CD4-positive, alpha-beta T cell (primary cell): Measurements from ENCODE around the gene SULT1C2. TPM values are rescaled to one million over a fixed set of nuclear protein-coding genes. Genes with fewer than 3 reads are reported as not detected.

Source experiments
- ATAC-seq: fragments of 200-7000 bp; cut with Tn5 transposase; one replicate; pipeline ENCODE4 v1.10.0; 2022; ENCODE audit warnings: mild to moderate bottlenecking; ENCODE audit not compliant: poor library complexity
- CTCF ChIA-PET: fragments of 350-600 bp; sonication (Branson Sonifier 250); formaldehyde crosslinking; loops from one replicate; lab custom pipeline; 2021; ENCODE audit warnings: antibody characterized with exemption, inconsistent platforms; lab: Charles Lee
- POLR2A ChIA-PET: fragments of 350-600 bp; sonication (Branson Sonifier 250); formaldehyde crosslinking; loops from one replicate; lab custom pipeline; 2021; ENCODE audit warnings: antibody characterized with exemption, inconsistent platforms; lab: Charles Lee
- DNase-seq, 14 experiments: peaks; one replicate each; pipeline ENCODE4 v3.0.0-alpha.2; 2013 to 2020; ENCODE audit warnings: mixed read lengths in 2 of 14
- H3K27ac ChIP-seq, 2 donors: one replicate each; pipeline versions ENCODE4 v1.5.1 to v1.7.0; 2013; ENCODE audit warnings: low read length in 2 of 2, low read depth in 1 of 2, mild to moderate bottlenecking in 1 of 2
- H3K27me3 ChIP-seq, 2 experiments: 1 replicate in 1 of 2; 2 replicates in 1 of 2; pipeline versions ENCODE4 v1.6.1 to v1.7.0; 2013; ENCODE audit warnings: low read length in 2 of 2, control low read depth in 1 of 2, mild to moderate bottlenecking in 1 of 2, moderate library complexity in 1 of 2; ENCODE audit not compliant: insufficient read depth in 2 of 2, control insufficient read depth in 1 of 2
- H3K36me3 ChIP-seq: one replicate; pipeline ENCODE4 v1.6.1; 2013; ENCODE audit warnings: low read length, control low read depth; ENCODE audit not compliant: insufficient read depth
- H3K4me1 ChIP-seq: one replicate; pipeline ENCODE4 v1.6.1; 2013; ENCODE audit warnings: low read length, control low read depth; ENCODE audit not compliant: insufficient read depth
- H3K4me3 ChIP-seq: one replicate; pipeline ENCODE4 v1.5.1; 2013; ENCODE audit warnings: mild to moderate bottlenecking, low read length, moderate library complexity
- H3K9me3 ChIP-seq, 2 experiments: 1 replicate in 1 of 2; 2 replicates in 1 of 2; pipeline versions ENCODE4 v1.6.1 to v1.7.0; 2013; ENCODE audit warnings: low read length in 2 of 2, mild to moderate bottlenecking in 2 of 2, control low read depth in 1 of 2, moderate library complexity in 1 of 2; ENCODE audit not compliant: control insufficient read depth in 1 of 2, insufficient read depth in 1 of 2
- H3K27ac Mint-ChIP-seq: one replicate; pipeline ENCODE4 v1.8.0; 2020; ENCODE audit warnings: mixed read lengths
- H3K27me3 Mint-ChIP-seq: one replicate; pipeline ENCODE4 v1.8.0; 2021; ENCODE audit warnings: mixed read lengths
- H3K36me3 Mint-ChIP-seq: one replicate; pipeline ENCODE4 v1.8.0; 2021; ENCODE audit warnings: low read depth, mixed read lengths
- H3K4me1 Mint-ChIP-seq: one replicate; pipeline ENCODE4 v1.8.0; 2021; ENCODE audit warnings: low read depth, mixed read lengths
- H3K4me3 Mint-ChIP-seq: one replicate; pipeline ENCODE4 v1.8.0; 2020; ENCODE audit warnings: mild to moderate bottlenecking, mixed read lengths
- H3K9me3 Mint-ChIP-seq: one replicate; pipeline ENCODE4 v1.8.0; 2020; ENCODE audit warnings: mixed read lengths
- intact Hi-C, 2 experiments: fragments of 100-400 bp; cut with DNase I in 1 of 2; cut with micrococcal nuclease in 1 of 2; formaldehyde crosslinking; loops; one replicate each; pipeline versions ENCODE4 v1.15.1 to v1.9.0; 2023 to 2025; cut with DNase I, micrococcal nuclease
- total RNA-seq, 174 experiments: library from RNA in 2 of 174; stranded (reverse) in 2 of 174; gene quantifications; one replicate each; pipeline ENCODE4 v1.2.3 and lab custom pipeline; 2021 to 2026
- TF ChIP-seq, protein P1 (sequence below): fragments of 200-600 bp; IDR thresholded peaks from one replicate; pipeline ENCODE4 v1.8.0; 2022; ENCODE audit warnings: antibody characterized with exemption, mild to moderate bottlenecking

Gene SULT1C2
- total RNA-seq, 2 experiments from 2014 or later = not detected

DNA sequence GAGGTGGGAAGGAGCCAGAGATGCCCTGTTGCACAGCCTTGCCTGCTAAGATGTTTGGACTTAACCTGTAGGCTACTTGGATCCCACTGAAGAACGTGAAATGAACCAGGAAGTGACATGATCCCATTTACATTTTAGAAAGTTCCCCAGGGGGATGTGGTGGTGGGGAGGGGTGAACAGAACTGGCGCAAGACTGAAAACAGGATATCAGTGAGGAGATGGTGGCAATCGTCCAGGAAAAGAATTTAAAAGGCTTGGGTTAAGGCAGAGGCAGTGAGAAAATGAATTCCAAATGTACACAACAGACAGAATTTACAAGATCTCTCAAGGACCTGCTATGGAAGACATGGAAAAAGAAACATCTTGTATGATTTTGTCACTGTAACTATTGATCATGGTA is 42.3 kb downstream of the SULT1C2 start:
- intact Hi-C loops = no loop called here
- H3K27ac ChIP-seq = no peak overlapping the region
- H3K27me3 ChIP-seq = peaks cover 0 to 5% of the 10 kb centered on the region in 2 experiments
- H3K36me3 ChIP-seq = no peaks in the 10 kb centered on the region
- ChIA-PET POLR2A (no interaction called here), CTCF (no interaction called here)
- H3K4me1 ChIP-seq = no peaks in the 10 kb centered on the region
- H3K36me3 Mint-ChIP-seq = no peaks in the 10 kb centered on the region
- TF ChIP-seq, protein P1, sequence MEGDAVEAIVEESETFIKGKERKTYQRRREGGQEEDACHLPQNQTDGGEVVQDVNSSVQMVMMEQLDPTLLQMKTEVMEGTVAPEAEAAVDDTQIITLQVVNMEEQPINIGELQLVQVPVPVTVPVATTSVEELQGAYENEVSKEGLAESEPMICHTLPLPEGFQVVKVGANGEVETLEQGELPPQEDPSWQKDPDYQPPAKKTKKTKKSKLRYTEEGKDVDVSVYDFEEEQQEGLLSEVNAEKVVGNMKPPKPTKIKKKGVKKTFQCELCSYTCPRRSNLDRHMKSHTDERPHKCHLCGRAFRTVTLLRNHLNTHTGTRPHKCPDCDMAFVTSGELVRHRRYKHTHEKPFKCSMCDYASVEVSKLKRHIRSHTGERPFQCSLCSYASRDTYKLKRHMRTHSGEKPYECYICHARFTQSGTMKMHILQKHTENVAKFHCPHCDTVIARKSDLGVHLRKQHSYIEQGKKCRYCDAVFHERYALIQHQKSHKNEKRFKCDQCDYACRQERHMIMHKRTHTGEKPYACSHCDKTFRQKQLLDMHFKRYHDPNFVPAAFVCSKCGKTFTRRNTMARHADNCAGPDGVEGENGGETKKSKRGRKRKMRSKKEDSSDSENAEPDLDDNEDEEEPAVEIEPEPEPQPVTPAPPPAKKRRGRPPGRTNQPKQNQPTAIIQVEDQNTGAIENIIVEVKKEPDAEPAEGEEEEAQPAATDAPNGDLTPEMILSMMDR = no peak
- DNase-seq (no peak), ATAC-seq (no peak)
- H3K4me3 ChIP-seq = no peak overlapping the region
- H3K27me3 Mint-ChIP-seq = peaks cover 29% of the 10 kb centered on the region
- H3K27ac Mint-ChIP-seq = no peak overlapping the region
- H3K4me3 Mint-ChIP-seq = no peak overlapping the region
- H3K9me3 Mint-ChIP-seq = no peaks in the 10 kb centered on the region
- no peaks in the 10 kb centered on the region for H3K9me3 ChIP-seq
- no peaks in the 10 kb centered on the region for H3K4me1 Mint-ChIP-seq

DNA sequence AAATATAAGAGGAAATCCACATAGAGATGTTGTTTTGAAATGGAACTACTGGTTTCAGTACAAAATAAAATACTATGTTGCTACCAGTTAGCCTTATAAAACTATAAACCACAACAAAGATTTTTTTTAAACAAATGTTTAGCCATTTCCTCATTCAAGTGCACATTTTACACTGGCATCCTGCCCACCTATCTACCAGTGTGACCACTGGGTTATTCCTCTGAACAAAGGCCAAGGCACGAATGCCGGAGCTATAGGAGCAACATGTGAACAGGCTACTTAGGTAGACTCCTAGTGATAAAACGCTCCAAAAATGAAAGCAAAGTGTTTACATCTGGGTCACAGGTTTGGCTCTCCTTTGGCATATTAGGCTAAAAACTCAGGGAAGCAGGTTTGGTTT is 57.3 kb downstream of the SULT1C2 start:
- H3K9me3 ChIP-seq = peaks cover 0 to 5% of the 10 kb centered on the region in 2 experiments
- Mint-ChIP-seq H3K36me3 (no peaks in the 10 kb centered on the region), H3K4me1 (no peaks in the 10 kb centered on the region), H3K4me3 (no peak overlapping the region), H3K9me3 (no peaks in the 10 kb centered on the region), H3K27me3 (peaks cover 36% of the 10 kb centered on the region), H3K27ac (no peak overlapping the region)
- ATAC-seq = no peak
- no peaks in the 10 kb centered on the region for H3K4me1 ChIP-seq
- ChIA-PET POLR2A (no interaction called here), CTCF (no interaction called here)
- H3K36me3 ChIP-seq = no peaks in the 10 kb centered on the region
- H3K27ac ChIP-seq = no peak overlapping the region
- H3K4me3 ChIP-seq = no peak overlapping the region
- H3K27me3 ChIP-seq = peaks cover 8 to 15% of the 10 kb centered on the region in 2 experiments
- no peak for DNase-seq
- intact Hi-C loops = no loop called here
- TF ChIP-seq, protein P1 = no peak

DNA sequence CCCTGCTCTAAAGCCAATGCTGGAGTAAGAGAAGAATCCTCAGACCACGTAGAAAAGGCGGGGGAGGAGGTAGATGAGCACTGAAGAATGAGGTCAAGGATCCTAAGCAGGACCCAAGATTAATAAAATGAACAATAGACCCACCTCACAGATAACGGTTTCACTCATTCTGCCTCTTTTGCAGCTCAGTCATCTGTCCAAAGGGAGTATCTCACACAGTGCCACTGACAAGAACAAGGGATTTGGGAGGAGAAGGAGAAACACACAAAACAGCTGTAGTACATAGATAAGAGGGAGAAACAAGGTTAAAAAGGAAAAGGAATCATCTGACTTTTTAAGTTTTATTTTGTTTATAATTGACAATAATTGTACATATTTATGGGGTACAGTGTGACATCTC is 58.1 kb downstream of the SULT1C2 start:
- POLR2A ChIA-PET = no interaction called here
- no peak for DNase-seq
- intact Hi-C loops = no loop called here
- no peaks in the 10 kb centered on the region for H3K4me1 ChIP-seq
- peaks cover 38% of the 10 kb centered on the region for H3K27me3 Mint-ChIP-seq
- peaks cover 0 to 5% of the 10 kb centered on the region in 2 experiments for H3K9me3 ChIP-seq
- H3K36me3 ChIP-seq = no peaks in the 10 kb centered on the region
- no peak overlapping the region for H3K27ac ChIP-seq
- H3K4me3 ChIP-seq = no peak overlapping the region
- H3K36me3 Mint-ChIP-seq = no peaks in the 10 kb centered on the region
- H3K4me1 Mint-ChIP-seq = no peaks in the 10 kb centered on the region
- H3K27ac Mint-ChIP-seq = no peak overlapping the region
- CTCF ChIA-PET = no interaction called here
- no peak for ATAC-seq
- H3K27me3 ChIP-seq = peaks cover 8 to 15% of the 10 kb centered on the region in 2 experiments
- H3K4me3 Mint-ChIP-seq = no peak overlapping the region
- TF ChIP-seq, protein P1 = no peak
- H3K9me3 Mint-ChIP-seq = no peaks in the 10 kb centered on the region
